GM19351 (cell line): Measurements from ENCODE around the gene ARX.

Source experiments
- ATAC-seq: cut with Tn5 transposase; IDR thresholded peaks from one replicate; pipeline ENCODE4 v1.9.1; 2021; ENCODE audit warnings: mild to moderate bottlenecking, moderate library complexity; ENCODE audit not compliant: unreplicated experiment

ARX gene

DNA sequence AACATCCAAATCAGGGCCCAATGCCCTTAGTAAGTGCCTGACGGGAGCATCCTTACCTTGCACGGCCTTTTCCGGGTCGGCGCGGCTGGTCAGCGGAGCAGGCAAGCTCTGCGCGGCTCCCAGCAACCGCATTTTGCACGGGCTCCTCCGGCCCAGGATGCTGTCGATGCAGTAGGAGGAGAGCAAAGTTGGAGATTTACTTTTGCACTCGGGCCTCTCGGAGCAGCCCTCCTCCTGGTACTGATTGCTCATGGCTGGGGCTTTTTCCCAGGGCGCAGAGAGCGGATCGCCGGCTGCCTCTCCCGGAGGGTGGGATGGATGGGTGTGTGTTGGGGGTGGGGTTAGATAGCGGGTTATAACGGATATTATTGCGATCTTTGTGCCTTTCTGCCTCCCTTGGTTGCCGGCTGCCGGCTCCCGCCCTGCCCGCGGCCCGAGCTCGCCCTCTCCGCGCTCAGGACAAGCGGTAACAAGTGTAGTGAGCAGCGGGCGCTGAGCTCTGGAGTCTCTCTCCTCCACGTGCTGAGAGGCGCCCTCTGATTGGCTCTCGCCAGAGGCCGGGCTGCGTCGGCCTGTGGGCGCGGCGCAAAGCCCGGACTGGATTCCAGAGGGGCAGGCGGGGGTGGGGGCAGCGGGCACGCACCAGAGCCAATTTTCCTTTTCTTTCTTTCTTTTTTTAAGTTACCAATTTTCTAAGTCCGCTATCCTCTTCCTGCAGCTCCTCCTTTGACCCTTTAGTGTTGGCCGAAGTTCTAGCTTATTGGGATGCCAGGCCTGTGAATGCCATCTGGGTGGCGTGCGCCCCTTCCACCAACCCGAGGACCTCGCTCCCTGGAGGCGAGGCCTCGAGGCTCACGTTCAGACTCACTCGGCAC lies at the start of gene ARX:
Gene ARX, minus strand, starts transcription at position 480 of the 875 bp plus-strand sequence. Its CDS starts 228 bp downstream, at position 252.
- ATAC-seq: peak; percentile 42

DNA sequence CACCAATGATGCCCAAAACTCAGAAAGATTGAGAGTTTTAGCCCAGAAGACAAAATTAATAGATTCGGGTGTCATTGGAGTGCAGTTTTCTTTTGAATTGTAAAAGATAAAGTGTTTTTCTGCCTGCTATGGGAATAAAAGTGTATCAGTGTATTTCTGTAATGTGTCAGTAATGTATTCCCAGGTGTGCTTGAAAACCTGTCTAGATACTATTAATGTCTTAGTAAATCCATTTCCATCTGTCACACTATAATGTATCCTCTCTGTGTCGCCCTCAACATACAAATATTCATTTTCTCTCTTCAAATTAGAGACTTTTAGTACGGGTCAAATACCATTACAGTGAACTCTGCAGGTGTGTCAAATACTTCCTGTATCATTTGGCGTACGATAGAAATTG lies 43.5 kb upstream of the ARX start:
- ATAC-seq: no peak

DNA sequence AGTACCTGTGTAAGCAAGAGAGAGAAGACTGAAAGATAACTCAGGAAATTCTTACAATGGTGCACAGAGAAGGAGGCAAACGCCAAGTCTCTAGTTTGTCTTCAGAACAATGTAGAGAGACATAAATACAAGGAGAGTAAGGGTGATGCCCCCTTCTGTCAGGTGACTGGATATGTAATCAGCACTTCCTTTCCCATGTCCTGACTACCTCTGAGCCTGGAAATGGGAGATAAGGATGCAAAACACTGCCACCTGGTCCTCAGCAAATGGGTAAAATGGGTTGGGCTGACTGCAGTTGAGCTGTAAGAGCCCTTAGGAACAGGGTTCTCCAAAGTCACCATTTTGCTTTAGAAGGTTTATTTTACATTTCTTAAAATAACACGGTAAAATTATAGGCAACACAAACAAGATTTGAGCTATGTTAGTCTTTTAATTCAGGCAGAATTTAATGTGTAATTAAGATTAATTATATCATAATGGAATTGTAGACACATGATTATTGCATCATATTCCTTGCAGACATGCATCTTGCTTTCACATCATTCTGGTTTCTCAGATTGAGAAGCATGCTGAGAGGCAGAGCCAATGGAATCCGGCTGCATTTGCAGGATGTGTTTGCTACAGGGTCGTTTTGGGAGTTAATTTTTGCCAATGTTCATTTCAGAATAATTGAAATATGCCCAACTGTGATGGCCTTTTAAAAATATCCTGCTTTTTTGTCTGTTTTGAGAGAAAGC lies 37.2 kb upstream of the ARX start:
- no peak for ATAC-seq

DNA sequence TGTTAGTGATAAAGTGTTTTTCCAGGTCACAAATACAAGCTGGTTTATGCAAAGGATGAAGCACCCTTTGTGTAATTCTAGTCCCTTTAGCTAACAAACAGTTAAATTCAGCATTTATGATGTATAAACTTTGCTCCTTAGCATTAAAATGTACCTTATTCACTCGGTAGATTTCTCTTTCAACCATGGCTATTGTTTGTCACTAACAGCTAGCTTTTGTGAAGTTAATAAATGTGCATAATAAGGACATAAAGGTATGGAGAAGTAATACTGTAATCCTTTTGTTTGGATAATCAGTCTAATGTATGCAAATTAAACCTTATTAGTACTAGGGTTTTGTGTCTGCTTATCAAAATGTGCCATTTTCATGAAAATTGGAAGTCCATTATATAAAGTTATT lies 34.2 kb upstream of the ARX start:
- ATAC-seq: no peak

DNA sequence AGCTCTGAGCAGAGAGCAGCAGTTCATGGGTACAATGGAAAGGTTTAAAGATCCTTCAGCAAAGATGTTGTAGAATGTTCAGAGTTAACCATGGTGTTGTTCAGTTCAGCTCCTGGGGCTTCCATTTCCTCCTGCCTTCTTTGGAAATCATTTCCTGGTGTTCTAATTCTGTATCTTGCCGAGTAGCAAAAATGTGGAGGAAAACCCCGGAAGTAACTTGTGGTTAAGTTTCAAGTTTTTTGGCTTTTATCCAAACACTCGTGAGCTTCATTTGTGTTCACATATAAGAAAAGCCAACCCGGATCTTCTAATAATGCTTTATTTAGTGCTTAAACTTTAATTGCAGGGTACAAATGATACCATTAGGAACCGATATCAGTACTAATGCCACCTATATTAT lies 33.6 kb upstream of the ARX start:
- no peak for ATAC-seq

DNA sequence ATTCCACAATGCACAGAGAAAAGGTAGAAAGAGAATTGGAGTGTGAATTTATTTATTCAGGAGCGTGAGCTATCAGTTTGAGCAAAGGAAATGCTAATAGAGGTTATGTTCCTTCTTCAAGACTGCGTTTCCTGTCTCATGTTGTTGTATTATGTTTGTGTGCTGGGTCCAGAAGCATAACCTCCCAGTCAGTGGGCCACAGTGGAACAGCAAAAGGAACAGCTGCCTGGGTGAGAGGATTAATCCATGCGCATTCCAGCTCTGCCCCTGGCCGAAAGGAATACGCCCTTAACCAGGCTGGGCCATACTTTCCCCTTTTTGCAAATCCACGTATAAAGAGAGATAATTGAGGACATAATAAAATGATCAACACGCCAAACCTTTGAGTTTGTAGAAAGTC lies 32.4 kb upstream of the ARX start:
- ATAC-seq: no peak

DNA sequence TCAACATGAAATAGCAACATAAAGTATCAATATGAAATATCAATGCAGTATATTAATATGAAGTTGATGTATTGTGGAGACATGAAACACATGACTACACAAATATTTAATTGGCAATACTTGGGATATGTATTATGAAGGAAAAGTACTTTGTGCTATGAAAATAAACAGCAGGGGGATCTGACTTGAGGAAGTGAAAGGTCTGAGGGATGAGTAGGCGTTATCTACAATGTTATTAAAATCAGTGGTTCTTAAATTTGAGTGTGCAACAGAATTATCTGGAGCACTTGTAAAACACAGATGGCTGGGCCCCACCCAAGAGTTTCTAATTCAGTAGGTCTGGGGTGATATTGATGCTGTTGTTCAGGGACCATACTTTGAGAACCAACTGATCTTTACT lies 27.4 kb upstream of the ARX start:
- peak; percentile 47 for ATAC-seq

DNA sequence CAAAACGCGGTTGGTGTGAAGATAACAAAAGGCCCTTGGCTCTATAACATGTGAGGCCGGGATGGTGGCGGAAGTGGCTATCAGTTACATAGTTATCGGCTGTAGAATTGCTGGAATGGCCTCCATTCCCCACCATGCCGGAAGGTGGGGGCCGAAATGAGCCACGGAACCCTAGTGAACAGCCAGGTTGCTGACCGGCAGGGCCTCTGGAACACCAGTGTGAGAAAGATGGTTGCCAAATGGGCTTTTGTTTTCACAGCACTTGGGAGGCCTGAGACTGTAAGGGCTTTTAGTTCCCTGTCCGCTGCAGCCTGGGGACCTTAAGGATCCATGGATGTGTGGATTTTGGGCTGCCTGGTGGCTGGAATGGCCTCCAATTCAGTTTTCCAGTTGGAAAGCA lies 23.3 kb upstream of the ARX start:
- ATAC-seq: no peak

DNA sequence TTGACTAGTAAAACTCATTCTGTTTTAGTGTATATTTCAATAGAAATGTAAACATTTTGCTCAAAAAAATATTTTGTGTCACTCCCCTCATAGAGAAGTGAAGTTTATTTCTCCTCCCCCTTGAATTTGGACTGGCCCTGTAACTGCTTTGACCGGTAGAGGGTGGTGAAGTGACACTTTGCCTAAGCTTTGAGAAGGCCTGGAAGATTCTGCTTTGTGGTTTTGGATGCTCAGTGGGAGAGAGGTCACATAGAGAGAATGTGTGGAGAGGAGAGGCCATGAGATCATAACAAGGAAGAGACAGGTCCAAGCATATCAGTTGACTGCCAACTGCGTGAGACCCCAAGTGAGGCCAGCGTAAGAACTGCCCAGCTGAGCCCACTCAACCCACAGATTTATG lies 19.1 kb upstream of the ARX start:
- no peak for ATAC-seq

DNA sequence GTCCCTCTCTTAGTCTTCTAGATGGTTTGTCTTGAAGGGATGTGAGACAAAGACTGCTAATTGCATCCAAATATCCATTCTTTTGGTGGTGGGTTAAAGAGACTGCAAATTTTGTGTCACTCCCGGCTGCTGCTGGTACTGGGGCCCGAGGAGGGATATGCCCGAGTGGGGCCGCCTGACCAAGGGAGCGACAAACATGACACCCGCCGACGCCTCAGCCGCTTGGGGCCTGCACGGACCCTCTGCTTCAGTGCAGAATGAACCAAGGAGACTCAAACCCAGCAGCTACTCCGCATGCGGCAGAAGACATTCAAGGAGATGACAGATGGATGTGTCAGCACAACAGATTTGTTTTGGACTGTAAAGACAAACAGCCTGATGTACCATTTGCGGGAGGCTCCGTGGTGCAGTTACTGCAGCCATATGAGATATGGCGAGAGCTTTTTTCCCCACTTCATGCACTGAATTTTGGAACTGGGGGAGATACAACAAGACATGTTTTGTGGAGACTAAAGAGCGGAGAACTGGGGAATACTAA lies 13.6 kb upstream of the ARX start:
- ATAC-seq: no peak

DNA sequence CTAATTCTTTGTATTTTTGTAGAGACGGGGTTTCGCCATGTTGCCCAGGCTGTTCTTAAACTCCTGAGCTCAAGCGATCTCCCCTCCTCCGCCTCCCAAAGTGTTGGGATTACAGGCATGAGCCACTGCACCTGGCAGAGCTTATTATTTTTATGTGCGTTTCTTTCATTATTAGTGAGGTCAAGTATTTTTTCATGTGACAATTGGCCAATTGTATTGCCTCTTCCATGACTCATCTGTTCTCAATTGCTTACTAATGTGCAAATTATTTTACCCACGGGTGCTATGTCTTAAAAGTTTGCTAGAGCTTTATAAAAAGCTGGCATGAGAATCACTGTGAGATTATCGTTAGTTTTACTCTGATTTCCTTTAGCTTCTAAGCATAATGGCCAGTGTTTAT lies 13.0 kb upstream of the ARX start:
- ATAC-seq: no peak

DNA sequence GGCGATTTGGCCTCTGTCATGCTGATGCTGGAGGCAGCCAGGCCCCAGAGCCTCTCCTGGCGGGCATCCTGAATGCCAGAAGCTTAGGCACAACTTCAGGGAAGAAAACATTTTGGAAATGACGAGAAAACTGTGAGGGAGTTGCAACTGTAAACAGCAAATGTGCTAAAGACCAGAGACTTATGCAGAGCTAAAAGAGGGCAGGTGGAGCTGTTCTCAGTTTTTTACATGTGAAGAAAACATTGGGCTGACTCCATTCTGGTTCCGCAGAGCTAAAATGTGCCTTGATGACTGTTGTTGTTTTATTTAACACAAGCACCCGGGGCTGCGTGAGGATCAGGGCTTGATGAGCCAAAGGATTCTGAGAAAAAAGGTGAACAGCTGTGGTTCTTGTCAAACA lies 10.8 kb upstream of the ARX start:
- ATAC-seq: no peak

DNA sequence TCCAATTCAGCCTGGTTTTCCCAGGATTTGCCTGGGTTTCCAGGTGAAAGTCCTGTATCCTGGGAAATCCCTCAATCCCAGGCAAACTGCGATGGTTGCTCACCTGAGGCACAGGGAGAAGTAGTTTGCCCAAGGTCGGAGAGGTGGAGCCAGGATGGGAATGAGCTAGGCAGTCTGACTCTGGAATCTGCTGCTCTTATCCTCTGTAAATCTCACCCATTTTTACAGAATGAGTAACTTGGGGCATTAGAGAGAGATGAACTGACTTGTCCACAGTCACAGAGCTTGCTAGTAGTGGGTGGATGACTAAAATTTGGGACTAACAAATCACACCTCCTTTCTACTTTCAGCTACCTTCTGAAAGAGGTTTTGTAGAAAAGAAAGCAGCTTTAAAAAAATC lies 9.8 kb upstream of the ARX start:
- no peak for ATAC-seq

DNA sequence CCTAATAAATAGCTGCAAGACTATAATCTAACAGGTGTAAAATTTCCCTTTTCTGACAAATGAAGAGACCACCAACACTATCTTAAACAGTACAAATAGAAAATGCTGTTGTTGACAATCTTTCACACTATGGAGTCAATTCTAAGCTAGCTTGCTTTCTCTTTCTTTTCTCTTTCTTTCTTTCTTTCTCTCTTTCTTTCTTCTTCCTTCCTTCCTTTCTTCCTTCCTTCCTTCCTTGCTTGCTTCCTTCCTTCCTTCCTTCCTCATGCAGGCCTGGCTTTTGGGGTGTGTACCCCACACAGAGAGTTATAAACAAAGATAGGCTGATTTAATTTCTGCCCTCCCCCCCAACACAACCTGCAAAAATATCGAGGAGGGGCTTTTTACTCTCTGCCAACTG lies 8.1 kb upstream of the ARX start:
- no peak for ATAC-seq

DNA sequence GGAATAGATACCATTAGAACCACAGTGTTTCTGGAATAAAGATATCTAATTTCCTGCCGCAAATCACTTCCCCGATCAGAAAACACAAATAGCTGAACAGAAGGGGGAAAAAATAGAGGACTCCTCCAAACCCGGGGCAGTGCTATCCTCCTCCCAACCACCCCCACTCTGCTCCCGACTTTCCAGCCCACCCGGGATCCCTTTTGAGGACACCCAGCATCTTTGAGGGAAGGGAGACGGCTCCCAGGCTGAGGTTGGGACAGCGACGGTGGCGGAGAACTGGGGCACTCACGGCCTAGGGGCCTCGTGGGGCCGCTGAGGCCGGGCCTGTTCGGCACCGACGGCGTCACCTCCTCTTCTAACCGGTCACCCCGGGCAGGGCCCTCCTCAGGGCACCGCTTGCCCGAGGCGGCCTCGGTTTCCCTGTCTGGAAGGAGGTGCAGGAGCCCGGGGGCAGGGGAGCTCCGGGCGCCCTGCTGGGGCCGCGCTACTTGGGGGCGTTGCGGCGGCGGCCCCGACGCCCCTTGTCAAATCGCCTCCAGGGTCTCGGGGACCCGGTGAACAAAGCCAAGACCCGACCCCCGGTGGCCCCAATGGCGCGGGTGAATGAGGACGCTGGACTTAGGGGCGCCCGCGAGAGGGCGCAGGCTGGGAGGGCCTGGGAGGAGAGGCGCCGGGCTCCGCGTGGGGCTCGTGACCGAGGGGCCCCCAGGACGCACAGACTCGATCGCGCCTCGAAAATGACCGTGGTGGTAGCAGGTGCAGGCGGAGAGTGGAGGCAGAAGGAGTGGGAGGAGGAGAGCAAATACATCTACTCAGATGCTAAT lies 6.9 kb upstream of the ARX start:
- no peak for ATAC-seq

DNA sequence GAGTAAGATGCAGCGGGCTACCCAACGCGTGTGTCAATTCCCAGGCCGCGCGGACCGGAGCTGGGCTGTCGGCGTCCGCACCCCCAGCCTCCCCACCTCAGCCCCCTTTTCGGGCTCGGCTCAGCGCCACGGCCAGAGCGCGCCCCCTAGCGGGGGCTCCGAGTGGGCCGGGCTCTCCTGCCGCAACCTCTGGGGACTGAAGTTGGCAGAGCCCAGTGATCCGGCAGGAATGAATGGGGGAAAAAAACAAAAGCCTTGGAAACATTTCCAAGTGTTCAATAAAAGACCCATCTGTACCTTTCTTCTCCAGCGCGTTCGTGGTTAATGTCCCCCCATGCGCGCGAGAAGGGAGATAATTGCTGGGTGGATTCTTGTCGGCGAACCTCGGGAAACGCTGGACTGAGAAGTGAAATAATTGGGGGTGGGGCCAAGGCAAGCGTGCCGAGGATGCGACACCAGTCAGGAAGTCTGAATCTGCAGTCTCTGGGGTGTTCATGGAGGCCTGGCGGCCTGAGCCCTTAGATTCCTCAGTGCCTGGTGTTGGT lies 5.2 kb upstream of the ARX start:
- peak; percentile 57 for ATAC-seq

DNA sequence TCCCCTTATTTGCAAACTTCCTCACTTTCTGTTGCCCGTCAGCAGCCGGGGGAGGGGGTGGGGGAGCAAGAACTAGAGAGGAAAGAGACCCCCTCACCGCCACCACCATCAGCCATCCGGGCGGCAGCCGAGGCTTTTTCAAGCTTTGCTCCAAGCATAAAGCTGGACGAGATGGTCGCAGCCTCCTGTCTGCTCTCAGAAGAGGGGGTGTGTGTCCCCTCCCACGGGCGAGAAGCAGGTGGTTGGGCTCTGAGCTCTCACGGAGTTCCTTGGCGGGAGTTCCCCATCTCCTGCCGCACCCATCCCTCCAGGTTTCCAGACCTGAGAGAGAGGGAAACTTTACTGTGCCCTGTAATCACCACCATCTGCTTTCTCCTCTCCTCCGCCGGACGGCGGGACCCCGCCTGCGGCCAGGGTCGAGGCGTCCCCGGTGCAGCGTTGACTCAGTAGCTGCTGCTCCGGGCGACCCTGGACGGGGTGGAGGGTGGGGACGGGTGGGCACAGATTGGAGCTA lies 4.7 kb upstream of the ARX start:
- peak; percentile 24 for ATAC-seq

DNA sequence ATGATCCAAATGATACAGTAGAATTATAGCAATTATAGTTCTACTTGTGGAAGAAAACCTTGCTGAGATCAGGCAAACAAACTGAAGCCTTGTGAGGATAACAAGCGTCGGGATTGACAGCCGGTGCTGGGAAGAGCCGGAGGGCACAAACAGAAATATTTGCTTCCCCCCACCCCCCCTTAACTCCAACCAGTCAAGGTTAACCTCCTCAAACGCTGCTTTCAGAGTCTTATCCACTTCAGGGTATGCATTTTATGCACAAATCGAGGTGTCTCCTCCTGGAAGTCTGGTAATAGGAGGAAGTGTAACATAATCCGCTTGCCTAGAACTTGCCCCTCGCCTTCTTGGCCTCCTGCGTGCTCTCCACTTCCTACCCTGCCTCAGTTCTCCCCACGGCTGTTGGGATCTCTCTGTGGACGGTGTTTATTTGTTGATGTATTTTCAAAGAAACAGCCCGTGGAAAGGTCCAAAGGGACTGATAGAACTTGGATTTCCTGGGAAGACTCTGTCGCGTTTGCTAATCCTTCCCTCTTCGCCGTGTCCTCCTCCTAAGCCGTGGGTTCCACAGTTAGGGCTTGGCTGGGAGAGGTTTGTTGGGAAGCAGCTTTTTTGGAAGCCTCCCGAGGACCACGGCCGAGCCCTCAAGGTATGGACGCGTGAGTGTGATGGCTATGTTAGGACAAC lies 4.1 kb upstream of the ARX start:
- ATAC-seq: no peak

DNA sequence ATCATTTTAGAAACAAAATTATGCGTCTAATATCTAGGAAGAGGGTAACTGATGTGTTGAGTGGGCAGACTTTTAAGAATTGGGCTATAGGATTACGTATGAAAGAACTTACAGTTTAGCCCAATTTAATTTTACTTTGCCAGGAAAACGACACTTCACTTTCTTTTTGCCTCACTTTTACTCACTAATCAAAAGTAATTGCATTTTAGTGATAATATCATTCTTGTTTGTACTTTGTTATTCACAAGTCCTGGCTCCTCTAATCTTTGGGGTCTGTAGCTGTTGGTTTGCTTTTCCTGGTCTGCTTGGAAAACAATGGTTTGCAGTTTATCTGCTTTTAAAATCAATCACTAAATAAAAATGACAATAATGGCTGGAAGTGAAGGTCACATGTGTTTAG lies 2.9 kb upstream of the ARX start:
- ATAC-seq: no peak

DNA sequence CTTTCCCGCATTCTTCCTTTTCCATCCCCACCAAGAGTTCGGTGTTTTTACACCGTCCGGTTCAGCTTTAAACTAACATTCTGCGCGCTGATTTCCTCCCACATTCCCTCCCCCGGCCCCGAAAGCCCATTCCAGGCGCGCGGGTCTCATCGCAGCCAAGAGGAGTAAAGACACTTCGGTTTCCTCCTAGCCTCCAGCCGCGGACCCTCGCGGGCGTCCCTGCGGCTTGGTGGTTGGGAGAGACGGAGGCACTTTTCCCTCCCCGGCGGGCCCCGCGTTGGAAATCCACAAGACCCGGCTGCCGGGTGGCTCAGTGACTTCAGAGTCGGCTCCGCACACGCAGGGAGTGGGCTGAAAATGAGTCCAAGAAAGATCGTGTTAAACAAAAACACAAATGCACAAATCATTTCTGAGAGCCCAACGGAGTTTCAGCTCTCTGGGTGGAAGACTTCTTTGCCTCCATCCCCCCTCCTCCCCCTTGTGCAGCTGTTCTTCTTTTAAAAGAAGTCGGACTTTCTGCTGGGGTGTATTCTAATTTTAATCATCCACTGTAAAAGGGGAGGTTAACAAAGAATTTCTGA lies 2.0 kb upstream of the ARX start:
- ATAC-seq: no peak
